Posterior vena cava (tissue), 2 donors: ENCODE results near the gene PET100. TPM values are rescaled to one million over a fixed set of nuclear protein-coding genes. Genes with fewer than 3 reads are reported as not detected.

Experiments used
- DNase-seq: peaks from one replicate; pipeline ENCODE4 v3.0.0-alpha.2; 2020; ENCODE audit warnings: low spot score
- intact Hi-C, 2 donors: fragments of 100-400 bp; cut with DNase I; formaldehyde crosslinking; loops; one replicate each; pipeline versions ENCODE4 v1.14.1 to v1.14.2; 2022 to 2023
- long read RNA-seq, 2 donors: library from polyadenylated mRNA; unstranded; transcript quantifications; one replicate each; pipeline ENCODE4 v2.0.0, GENCODE V29; 2020 to 2021
- total RNA-seq, 2 donors: library from RNA; stranded (reverse); fragmentation: NEBNext Ultra II Directional; extraction: Animal tissue kit (Norgen Biotek cat#: 25700); gene quantifications; one replicate each; pipeline ENCODE4 v1.2.1, GENCODE V29; 2021
- donor health status: DM: yes; HTN: yes; CAD: no.
- donor health status: DM: yes; HTN: yes; CAD: no.

Gene PET100
- total RNA-seq: 10 to 100 TPM; 65.8 TPM
- long read RNA-seq, donor 1, partial matches to known transcripts: 0 of 4 reads
- long read RNA-seq, donor 1, other reads (novel, unspliced or antisense): 0 of 4 reads
- long read RNA-seq, donor 2, transcript PET100-202 (4 exons, 719 nt): major isoform, 8 of 9 reads
- long read RNA-seq, donor 2, partial matches to known transcripts: 1 of 9 reads
- long read RNA-seq, donor 2, other reads (novel, unspliced or antisense): 0 of 9 reads

GRCh38 chr19:7629347-7630054 is at the start of gene PET100, which contains the start of gene XAB2:
Gene PET100 (plus strand): TSS chr19:7629793. CDS start chr19:7629834, 41 bp downstream.
Gene XAB2 (minus strand): TSS chr19:7629545. CDS start chr19:7629527, 18 bp downstream.
- intact Hi-C loops: no loop called here
- DNase-seq: peak; percentile 98

- DNase-seq: no peak
- intact Hi-C loops: no loop called here
Observed at GRCh38 chr19:7582446-7582845, 47.1 kb upstream of the PET100 start.

- intact Hi-C loops: no loop called here
Observed at GRCh38 chr19:7589822-7590221, 39.8 kb upstream of the PET100 start.

DNA sequence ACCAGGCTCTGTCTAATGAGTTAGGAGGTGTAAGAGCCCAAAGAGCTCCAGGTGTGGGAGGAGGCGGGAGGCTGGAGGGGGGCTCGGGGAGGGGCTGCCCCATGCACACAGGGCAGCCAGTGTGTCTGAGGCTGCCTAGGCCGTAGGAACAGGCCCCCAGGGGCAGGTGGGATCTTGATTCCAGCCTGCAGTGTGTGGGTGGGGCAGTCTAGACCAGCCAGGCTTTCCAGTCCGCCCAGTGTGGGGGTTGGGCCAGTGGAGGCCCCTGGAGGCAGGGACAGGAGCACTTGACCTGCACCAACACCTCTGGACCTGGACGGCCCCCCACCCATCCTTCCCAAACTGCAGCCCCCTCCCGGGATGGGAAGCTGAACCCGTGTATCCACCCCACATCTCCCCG is 39.3 kb upstream of the PET100 start:
- intact Hi-C loops: no loop called here
- no peak for DNase-seq

More at GRCh38 chr19:7589822-7590221, 39.8 kb upstream of the PET100 start:
- no peak for DNase-seq

GRCh38 chr19:7595466-7596133 is 34.0 kb upstream of the PET100 start, which contains the start of gene CAMSAP3:
Gene CAMSAP3 (plus strand): TSS chr19:7595863. CDS start chr19:7596003, 140 bp downstream.
- intact Hi-C loops: no loop called here
- DNase-seq: no peak

DNA sequence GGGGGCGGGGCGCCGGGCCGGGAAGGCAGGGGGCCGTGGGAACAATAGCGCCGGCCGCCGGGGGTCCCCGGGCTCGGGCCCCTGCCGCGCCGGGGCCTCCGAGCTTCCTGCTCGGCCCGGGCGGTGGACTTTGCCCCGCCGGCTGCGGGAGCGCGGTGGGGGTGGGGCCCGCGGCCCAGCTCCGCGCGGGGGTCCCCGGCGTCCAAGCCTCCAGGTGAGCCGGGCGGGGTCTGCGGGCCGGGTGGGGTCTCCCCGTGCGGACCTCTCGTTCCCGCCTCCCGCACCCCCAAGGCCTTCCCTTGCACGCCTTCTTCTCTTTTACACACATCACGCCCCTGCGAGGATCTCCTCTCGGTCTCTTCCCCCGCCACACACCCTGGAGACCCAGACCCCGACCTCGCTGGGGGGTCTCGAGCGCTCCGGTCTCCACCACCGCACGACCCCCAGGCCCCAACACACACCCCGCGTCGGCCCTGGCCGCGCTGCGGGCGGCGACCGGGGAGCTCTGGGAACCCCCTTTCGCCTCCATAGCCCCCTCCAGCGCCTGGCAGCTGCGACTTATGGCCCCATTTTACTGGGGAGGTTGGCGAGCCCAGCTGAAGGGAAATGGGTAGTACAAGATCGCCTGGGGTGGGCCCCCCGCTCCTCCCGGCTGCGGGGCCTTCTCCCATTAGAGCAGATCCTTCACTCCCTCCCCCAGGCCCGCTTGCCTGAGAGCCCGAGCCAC is 33.2 kb upstream of the PET100 start:
- DNase-seq: no peak
- intact Hi-C loops: no loop called here

DNA sequence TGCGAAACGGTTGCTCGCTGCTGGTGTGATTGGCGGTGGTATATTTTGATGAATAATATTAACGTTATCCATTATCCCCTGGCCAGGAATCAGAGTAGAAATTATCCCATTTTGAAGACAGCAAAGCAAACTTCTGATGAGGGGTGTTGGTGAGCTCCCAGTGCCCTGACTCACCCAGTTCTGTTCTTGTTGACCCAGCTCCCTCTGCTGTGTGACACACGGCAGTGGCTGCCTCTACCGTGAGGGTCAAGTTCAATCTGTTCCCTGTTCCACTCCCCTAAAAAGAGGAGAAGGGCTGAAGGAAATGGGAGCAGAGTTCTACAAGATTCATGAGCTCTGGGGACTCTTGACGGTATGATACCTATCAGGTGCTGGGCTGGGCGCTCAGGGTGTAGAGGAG is 31.9 kb upstream of the PET100 start:
- intact Hi-C loops: no loop called here
- no peak for DNase-seq

GRCh38 chr19:7598180-7598579 is 31.4 kb upstream of the PET100 start:
- no peak for DNase-seq
- intact Hi-C loops: no loop called here

GRCh38 chr19:7600721-7601120 is 28.9 kb upstream of the PET100 start:
- intact Hi-C loops: no loop called here
- no peak for DNase-seq

GRCh38 chr19:7602240-7602934 is 27.2 kb upstream of the PET100 start:
- intact Hi-C loops: no loop called here
- DNase-seq: no peak

DNA sequence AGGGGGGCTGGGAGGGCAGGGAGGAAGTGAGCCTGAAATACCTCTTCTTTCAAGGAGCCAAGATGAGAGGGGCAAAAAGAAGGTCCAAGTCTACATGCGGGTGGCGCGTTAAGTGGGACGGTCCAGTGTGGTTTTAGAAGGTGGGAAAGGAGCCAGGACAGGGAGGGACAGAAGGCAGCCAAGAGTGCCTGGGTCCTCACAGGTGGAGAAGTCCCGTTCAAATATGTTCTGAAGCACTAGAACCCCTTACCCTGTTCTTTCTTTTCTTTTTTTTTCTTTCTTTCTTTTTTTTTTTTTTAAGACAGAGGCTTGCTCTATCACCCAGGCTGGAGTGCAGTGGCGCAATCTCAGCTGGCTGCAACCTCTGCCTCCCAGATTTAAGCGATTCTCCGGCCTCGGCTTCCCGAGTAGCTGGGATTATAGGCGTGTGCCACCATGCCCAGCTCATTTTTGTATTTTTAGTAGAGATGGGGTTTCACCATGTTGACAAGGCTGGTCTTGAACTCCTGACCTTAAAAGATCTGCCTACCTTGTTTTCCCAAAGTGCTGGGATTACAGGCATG is 26.6 kb upstream of the PET100 start:
- intact Hi-C loops: no loop called here
- no peak for DNase-seq

GRCh38 chr19:7603919-7604318 is 25.7 kb upstream of the PET100 start:
- DNase-seq: no peak
- intact Hi-C loops: no loop called here

GRCh38 chr19:7605490-7606222 is 23.9 kb upstream of the PET100 start:
- intact Hi-C loops: no loop called here
- no peak for DNase-seq

GRCh38 chr19:7606289-7606688 is 23.3 kb upstream of the PET100 start:
- intact Hi-C loops: no loop called here
- no peak for DNase-seq

GRCh38 chr19:7607212-7607873 is 22.2 kb upstream of the PET100 start:
- intact Hi-C loops: no loop called here
- no peak for DNase-seq

GRCh38 chr19:7607874-7608560 is 21.6 kb upstream of the PET100 start:
- peak; percentile 80 for DNase-seq
- intact Hi-C loops: no loop called here
